ENCODE measurements around the gene LPCAT4.

DNA sequence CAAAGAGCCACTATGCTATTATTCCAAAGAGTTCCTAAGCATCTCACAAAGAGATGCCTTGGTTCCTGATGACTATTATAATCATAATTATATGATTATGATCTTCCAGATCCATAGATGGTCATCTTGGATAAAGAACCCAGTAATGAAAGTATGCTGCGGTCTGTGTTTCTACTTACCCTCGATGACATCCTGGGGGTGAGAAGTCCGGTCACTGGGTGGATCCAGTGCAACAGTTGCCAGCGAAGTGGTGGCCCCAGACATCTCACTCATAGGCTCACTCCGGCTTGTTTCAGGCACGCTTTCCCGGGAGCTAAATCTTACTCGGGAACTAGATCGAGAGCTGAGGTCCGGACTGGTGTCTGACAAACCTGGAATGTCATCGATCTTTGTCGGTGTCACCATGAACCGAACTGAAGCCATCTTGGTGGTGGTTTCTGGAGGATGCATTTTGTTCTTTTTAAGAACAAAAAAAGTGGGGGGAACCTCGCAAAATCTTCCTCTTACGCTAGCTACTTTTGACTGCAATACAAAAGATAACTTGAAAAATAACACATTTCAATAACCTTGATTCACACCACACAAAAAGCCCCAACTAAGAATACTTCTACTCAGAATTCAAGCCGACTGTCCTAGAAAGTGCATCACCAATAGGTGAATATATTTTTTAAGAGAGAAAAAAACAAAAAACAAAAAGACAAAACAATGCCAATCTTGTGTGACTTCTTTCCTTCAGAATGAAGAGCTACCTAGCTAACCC, 30.6 kb downstream of the LPCAT4 start:
- TF ChIP-seq, protein P1, sequence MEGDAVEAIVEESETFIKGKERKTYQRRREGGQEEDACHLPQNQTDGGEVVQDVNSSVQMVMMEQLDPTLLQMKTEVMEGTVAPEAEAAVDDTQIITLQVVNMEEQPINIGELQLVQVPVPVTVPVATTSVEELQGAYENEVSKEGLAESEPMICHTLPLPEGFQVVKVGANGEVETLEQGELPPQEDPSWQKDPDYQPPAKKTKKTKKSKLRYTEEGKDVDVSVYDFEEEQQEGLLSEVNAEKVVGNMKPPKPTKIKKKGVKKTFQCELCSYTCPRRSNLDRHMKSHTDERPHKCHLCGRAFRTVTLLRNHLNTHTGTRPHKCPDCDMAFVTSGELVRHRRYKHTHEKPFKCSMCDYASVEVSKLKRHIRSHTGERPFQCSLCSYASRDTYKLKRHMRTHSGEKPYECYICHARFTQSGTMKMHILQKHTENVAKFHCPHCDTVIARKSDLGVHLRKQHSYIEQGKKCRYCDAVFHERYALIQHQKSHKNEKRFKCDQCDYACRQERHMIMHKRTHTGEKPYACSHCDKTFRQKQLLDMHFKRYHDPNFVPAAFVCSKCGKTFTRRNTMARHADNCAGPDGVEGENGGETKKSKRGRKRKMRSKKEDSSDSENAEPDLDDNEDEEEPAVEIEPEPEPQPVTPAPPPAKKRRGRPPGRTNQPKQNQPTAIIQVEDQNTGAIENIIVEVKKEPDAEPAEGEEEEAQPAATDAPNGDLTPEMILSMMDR (IDR thresholded peaks at IDR 0.05): no peak
- no peak for TF ChIP-seq POLR2A (IDR thresholded peaks at IDR 0.05)
